Medulla oblongata (tissue), 1 donor: Measurements from ENCODE around the gene GPRASP2.

Source experiments
- DNase-seq: peaks from one replicate; pipeline ENCODE4 v3.0.0-alpha.2; 2015; ENCODE audit errors: extremely low spot score

GPRASP2 gene

DNA sequence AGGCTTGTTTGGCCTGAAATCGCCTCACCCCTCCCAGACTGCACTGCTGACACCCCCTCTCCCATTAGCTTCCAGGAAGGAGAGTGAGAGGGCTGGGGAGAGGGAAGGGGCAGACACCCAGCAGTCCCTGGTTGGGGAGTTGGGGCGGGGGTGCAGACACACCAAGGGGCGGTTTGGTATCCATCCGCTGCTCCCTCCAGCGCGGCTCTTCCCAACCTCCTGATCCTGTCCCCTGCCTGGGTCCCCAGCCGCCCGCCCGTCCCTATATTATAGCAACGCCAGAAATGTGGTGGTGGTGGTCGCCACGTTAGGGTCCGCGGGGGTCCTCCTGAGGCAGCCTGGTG, 33.2 kb downstream of the GPRASP2 start:
- DNase-seq, result no peak

DNA sequence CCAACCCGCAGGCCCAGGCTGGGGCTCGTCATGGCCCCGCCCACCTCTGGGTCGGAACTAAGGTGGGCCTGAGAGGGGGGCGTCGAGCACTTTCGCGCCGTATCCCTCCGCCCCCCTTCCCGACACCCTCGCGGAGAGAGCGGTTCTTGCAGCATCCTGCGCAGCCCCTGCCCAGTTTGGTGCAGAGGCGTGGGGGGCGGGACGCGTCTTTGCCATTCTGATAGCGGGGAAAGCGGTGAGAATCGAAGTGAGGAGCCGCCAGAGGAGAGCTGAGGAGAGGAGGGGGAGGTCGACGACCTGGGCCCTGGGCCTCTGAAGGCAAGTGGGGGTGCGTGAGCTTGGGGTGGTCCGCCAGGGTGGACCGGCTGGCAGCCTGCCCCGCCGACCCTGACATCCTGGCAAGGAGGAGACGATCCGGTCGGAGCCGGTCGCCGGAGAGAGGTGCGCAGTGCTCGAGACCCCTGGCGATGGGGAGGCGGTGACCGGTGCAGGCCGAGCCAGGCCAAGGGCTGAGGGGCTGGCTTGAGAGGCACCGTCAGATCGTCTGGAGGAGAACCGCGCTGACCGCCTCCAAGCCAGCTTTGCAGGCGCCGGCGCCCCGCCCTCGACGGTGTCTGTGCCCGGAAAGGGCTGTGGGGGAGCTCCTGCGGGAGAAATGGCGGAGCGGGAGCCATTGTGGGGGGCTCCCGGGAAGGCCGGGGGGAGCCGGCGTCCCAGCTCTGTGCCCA, 33.8 kb downstream of the GPRASP2 start:
- DNase-seq, result no peak

DNA sequence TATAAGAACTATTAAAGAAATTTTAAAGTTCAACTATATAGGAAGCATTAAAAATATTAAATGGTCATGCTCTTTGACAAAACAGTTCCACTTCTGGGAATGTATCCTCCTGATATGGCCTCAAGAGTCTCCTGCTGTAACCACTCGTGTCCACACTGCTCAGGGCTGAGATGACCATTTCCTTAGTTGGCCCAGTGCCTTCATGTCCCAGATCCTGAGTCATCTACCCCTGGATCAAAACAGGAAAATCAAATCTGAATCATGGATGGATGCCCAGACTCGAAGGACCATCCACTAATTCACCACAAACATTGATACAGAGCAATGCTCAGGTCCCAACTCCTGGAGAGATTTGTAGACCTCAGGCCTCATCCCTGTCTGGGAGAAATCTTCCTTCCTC, 53.0 kb downstream of the GPRASP2 start:
- no peak for DNase-seq

DNA sequence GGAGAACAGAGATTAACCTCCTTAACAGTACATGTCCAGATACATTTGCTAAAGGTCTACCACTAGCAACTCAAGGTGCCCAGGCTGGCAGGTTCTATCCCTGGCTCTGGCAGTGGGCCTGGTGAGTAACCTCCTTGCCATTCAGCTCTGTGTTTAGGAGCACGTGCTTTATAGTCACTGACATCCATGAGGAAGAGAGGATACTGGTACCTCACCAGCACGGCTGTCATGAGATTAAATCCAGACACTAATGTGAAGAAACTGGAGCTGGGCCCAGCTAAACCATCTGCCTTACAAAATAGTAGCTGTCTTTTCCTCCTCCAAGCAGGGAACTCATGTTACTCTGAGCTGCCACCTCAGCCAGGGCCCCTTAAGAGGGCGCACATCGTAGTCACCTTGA, 53.6 kb downstream of the GPRASP2 start:
- DNase-seq, result no peak

- DNase-seq, result no peak
Measured at GRCh38 chrX:102767287-102767686, 55.0 kb downstream of the GPRASP2 start.
